HG03442 (cell line): ENCODE data around the gene PINK1.
"Not testable (repeated sequence)": the region's sequence is repeated elsewhere in the genome, so short reads cannot be mapped to it uniquely, and the experiment has no call there.

Source experiments
- ATAC-seq: cut with Tn5 transposase; IDR thresholded peaks from one replicate; pipeline ENCODE4 v1.9.1; 2021; ENCODE audit warnings: mild to moderate bottlenecking, moderate library complexity; ENCODE audit not compliant: unreplicated experiment

PINK1 gene

GRCh38 chr1:20633190-20634064 lies at the start of gene PINK1:
PINK1 (plus strand) TSS chr1:20633458; CDS start chr1:20633549, 91 bp downstream.
- peak; percentile 51 for ATAC-seq

GRCh38 chr1:20584890-20585289 lies 48.4 kb upstream of the PINK1 start:
- ATAC-seq, result no peak

GRCh38 chr1:20586953-20587660 lies 46.2 kb upstream of the PINK1 start:
- ATAC-seq, result no peak

GRCh38 chr1:20587661-20588053 lies 45.6 kb upstream of the PINK1 start:
- no peak for ATAC-seq

- no peak for ATAC-seq
These were observed 44.5 kb upstream of the PINK1 start, which contains the start of gene CDA for GRCh38 chr1:20588634-20589225. CDA (plus strand) TSS chr1:20589097; CDS start chr1:20589130, 33 bp downstream.

- no peak for ATAC-seq
These were observed 43.7 kb upstream of the PINK1 start for GRCh38 chr1:20589331-20590278.

GRCh38 chr1:20590306-20590777 lies 42.9 kb upstream of the PINK1 start:
- ATAC-seq, result no peak

GRCh38 chr1:20593756-20594155 lies 39.5 kb upstream of the PINK1 start:
- ATAC-seq, result no peak

- ATAC-seq, result no peak
These were observed 38.5 kb upstream of the PINK1 start for GRCh38 chr1:20594746-20595145.

GRCh38 chr1:20596106-20596505 lies 37.2 kb upstream of the PINK1 start:
- ATAC-seq, result no peak

- no peak for ATAC-seq
These were observed 35.6 kb upstream of the PINK1 start for GRCh38 chr1:20597650-20598049.

- no peak for ATAC-seq
These were observed 33.1 kb upstream of the PINK1 start for GRCh38 chr1:20600156-20600555.

GRCh38 chr1:20601129-20601825 lies 32.0 kb upstream of the PINK1 start:
- no peak for ATAC-seq

GRCh38 chr1:20602851-20603450 lies 30.3 kb upstream of the PINK1 start:
- ATAC-seq, result no peak

GRCh38 chr1:20603504-20604464 lies 29.5 kb upstream of the PINK1 start:
- no peak for ATAC-seq

GRCh38 chr1:20604678-20605077 lies 28.6 kb upstream of the PINK1 start:
- no peak for ATAC-seq

GRCh38 chr1:20606801-20607570 lies 26.3 kb upstream of the PINK1 start:
- not testable (repeated sequence) for ATAC-seq
